Mesodermal cell (in vitro differentiated cells): ENCODE results near the gene GRM4.

Experiments
- H3K27ac ChIP-seq: 2 replicates; pipeline ENCODE4 v1.7.0; 2013; ENCODE audit warnings: mild to moderate bottlenecking, low read depth, low read length, moderate library complexity; ENCODE audit not compliant: severe bottlenecking
- H3K36me3 ChIP-seq: 2 replicates; pipeline ENCODE4 v1.7.1; 2013; ENCODE audit warnings: mild to moderate bottlenecking, low read length, moderate library complexity; ENCODE audit not compliant: control insufficient read depth, insufficient read depth
- H3K4me1 ChIP-seq: one replicate; pipeline ENCODE4 v1.7.1; 2013; ENCODE audit warnings: mild to moderate bottlenecking, low read length; ENCODE audit not compliant: insufficient read depth, control insufficient read depth, poor library complexity, severe bottlenecking
- H3K4me3 ChIP-seq: 2 replicates; pipeline ENCODE4 v1.7.0; 2013; ENCODE audit warnings: low read length, control low read depth, mild to moderate bottlenecking; ENCODE audit not compliant: insufficient read depth, poor library complexity, severe bottlenecking; ENCODE audit errors: extremely low read depth
- H3K9me3 ChIP-seq: 2 replicates; pipeline ENCODE4 v1.7.1; 2013; ENCODE audit warnings: mild to moderate bottlenecking, low read length, moderate library complexity; ENCODE audit not compliant: control insufficient read depth
- WGBS, 2 experiments: methylation state at CpG; one replicate each; pipeline ENCODE4 v1.1.5; 2013; ENCODE audit warnings: missing lambda C conversion rate in 2 of 2; ENCODE audit not compliant: insufficient coverage in 2 of 2; 5-methylcytosine and 5-hydroxymethylcytosine counted together

GRM4 gene

GRCh38 chr6:34082864-34083626 is 62.8 kb downstream of the GRM4 start:
- 70 to 75% methylated on average over 14 to 23 of the region's 25 CpGs for WGBS, 2 experiments
- Histone ChIP-seq H3K9me3 (no peaks in the 10 kb centered on the region), H3K36me3 (no peaks in the 10 kb centered on the region), H3K4me3 (no peak overlapping the region), H3K27ac (no peak overlapping the region), H3K4me1 (peaks cover 4% of the 10 kb centered on the region)

GRCh38 chr6:34082348-34082747 is 63.5 kb downstream of the GRM4 start:
- no peaks in the 10 kb centered on the region for H3K36me3 ChIP-seq
- peaks cover 4% of the 10 kb centered on the region for H3K4me1 ChIP-seq
- no peaks in the 10 kb centered on the region for H3K9me3 ChIP-seq
- H3K4me3 ChIP-seq: no peak overlapping the region
- no peak overlapping the region for H3K27ac ChIP-seq
- WGBS, 2 experiments: 87 to 88% methylated on average over 5 to 8 of the region's 10 CpGs

- WGBS, 2 experiments: 71 to 78% methylated on average over 1 to 2 of the region's 5 CpGs
- Histone ChIP-seq H3K4me1 (peaks cover 6% of the 10 kb centered on the region), H3K9me3 (no peaks in the 10 kb centered on the region), H3K4me3 (no peak overlapping the region), H3K27ac (no peak overlapping the region), H3K36me3 (no peaks in the 10 kb centered on the region)
Measured at GRCh38 chr6:34080357-34080756, 65.5 kb downstream of the GRM4 start.

- 89 to 95% methylated on average over 8 of the region's 8 CpGs for WGBS, 2 experiments
- H3K9me3 ChIP-seq: no peaks in the 10 kb centered on the region
- no peak overlapping the region for H3K27ac ChIP-seq
- no peak overlapping the region for H3K4me3 ChIP-seq
- no peaks in the 10 kb centered on the region for H3K36me3 ChIP-seq
- H3K4me1 ChIP-seq: peaks cover 6% of the 10 kb centered on the region
Measured at GRCh38 chr6:34079899-34080298, 66.0 kb downstream of the GRM4 start.

- Histone ChIP-seq H3K36me3 (no peaks in the 10 kb centered on the region), H3K4me3 (no peak overlapping the region), H3K27ac (no peak overlapping the region), H3K4me1 (peaks cover 2% of the 10 kb centered on the region), H3K9me3 (no peaks in the 10 kb centered on the region)
- 85 to 87% methylated on average over 3 of the region's 6 CpGs for WGBS, 2 experiments
Measured at GRCh38 chr6:34075906-34076305, 70.0 kb downstream of the GRM4 start.

- peaks cover 2% of the 10 kb centered on the region for H3K4me1 ChIP-seq
- 60 to 79% methylated on average over 3 to 14 of the region's 22 CpGs for WGBS, 2 experiments
- H3K27ac ChIP-seq: no peak overlapping the region
- no peak overlapping the region for H3K4me3 ChIP-seq
- no peaks in the 10 kb centered on the region for H3K9me3 ChIP-seq
- H3K36me3 ChIP-seq: no peaks in the 10 kb centered on the region
Measured at GRCh38 chr6:34074064-34074742, 71.7 kb downstream of the GRM4 start.

GRCh38 chr6:34073540-34073939 is 72.3 kb downstream of the GRM4 start:
- 78 to 91% methylated on average over 6 to 7 of the region's 7 CpGs for WGBS, 2 experiments
- no peaks in the 10 kb centered on the region for H3K9me3 ChIP-seq
- no peaks in the 10 kb centered on the region for H3K36me3 ChIP-seq
- H3K4me3 ChIP-seq: no peak overlapping the region
- H3K27ac ChIP-seq: no peak overlapping the region
- peaks cover 2% of the 10 kb centered on the region for H3K4me1 ChIP-seq

GRCh38 chr6:34072727-34073126 is 73.2 kb downstream of the GRM4 start:
- Histone ChIP-seq H3K4me3 (no peak overlapping the region), H3K4me1 (peaks cover 2% of the 10 kb centered on the region), H3K9me3 (no peaks in the 10 kb centered on the region), H3K27ac (no peak overlapping the region), H3K36me3 (no peaks in the 10 kb centered on the region)

- WGBS, 2 experiments: 100% methylated on average over 1 of the region's 1 CpG
Measured at GRCh38 chr6:34071884-34072379, 74.0 kb downstream of the GRM4 start.

GRCh38 chr6:34071136-34071883 is 74.6 kb downstream of the GRM4 start:
- no peaks in the 10 kb centered on the region for H3K9me3 ChIP-seq
- 84 to 94% methylated on average over 2 to 3 of the region's 3 CpGs for WGBS, 2 experiments
- H3K4me1 ChIP-seq: no peaks in the 10 kb centered on the region
- no peaks in the 10 kb centered on the region for H3K36me3 ChIP-seq
- H3K4me3 ChIP-seq: no peak overlapping the region
- H3K27ac ChIP-seq: no peak overlapping the region

More at GRCh38 chr6:34071884-34072379, 74.0 kb downstream of the GRM4 start:
- Histone ChIP-seq H3K9me3 (no peaks in the 10 kb centered on the region), H3K4me1 (peaks cover 2% of the 10 kb centered on the region), H3K36me3 (no peaks in the 10 kb centered on the region), H3K27ac (no peak overlapping the region), H3K4me3 (no peak overlapping the region)
